OCI-LY7 (cell line): ENCODE results near the gene MDC1.

Experiments used
- CTCF ChIP-seq: fragments of 200-600 bp; sonication (generic); conservative IDR thresholded peaks from 2 replicates; pipeline ENCODE4 v1.5.1; 2014; ENCODE audit warnings: mild to moderate bottlenecking, antibody characterized with exemption, low read length, moderate library complexity, mixed read lengths
- EZH2phosphoT487 ChIP-seq: fragments of 200-600 bp; sonication (generic); IDR thresholded peaks from 2 replicates; pipeline ENCODE4 v1.6.1; 2018; ENCODE audit warnings: low read depth, borderline replicate concordance, mild to moderate bottlenecking, mixed run types, antibody characterized with exemption, low read length, moderate library complexity, mixed read lengths

GRCh38 chr6:30705620-30706019 is 11.5 kb downstream of the MDC1 start:
- no peak for TF ChIP-seq CTCF
- TF ChIP-seq EZH2phosphoT487, result no peak
